NT2/D1 (cell line): ENCODE results near the gene DELE1.

Source experiments
- SUZ12 ChIP-seq: IDR thresholded peaks from 2 replicates; pipeline ENCODE4 v1.6.1; 2011; ENCODE audit not compliant: insufficient read length, insufficient read depth; ENCODE audit errors: extremely low read depth
- YY1 ChIP-seq: IDR thresholded peaks from 2 replicates; pipeline ENCODE4 v1.6.1; 2011; ENCODE audit not compliant: insufficient read length, insufficient read depth
- ZNF274 ChIP-seq: IDR thresholded peaks from 2 replicates; pipeline ENCODE4 v1.6.1; 2011; ENCODE audit warnings: mild to moderate bottlenecking, low read depth, low read length

DNA sequence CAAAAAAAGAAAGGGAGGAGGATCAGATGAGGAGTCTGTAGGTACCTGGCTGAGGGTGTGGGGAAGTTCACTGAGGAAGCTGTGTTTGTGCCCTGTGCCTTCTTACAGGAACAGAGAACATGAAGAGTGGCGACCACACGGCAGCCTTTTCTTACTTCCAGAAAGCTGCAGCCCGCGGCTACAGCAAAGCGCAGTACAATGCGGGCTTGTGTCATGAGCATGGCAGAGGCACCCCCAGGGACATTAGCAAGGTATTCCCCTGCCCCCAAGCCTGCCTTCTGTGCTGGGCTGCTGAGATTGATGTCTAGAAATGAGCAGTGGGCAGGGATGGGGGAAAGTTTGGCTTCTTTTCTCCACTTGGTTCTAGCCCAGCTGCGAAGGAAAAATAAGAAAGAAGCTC lies 9.5 kb downstream of the DELE1 start:
- no peak for TF ChIP-seq ZNF274
- no peak for TF ChIP-seq YY1
- no peak for TF ChIP-seq SUZ12
